Frontal cortex (tissue), 4 donors: ENCODE data around the gene WNT9A. TPM values are rescaled to one million over a fixed set of nuclear protein-coding genes. Genes with fewer than 3 reads are reported as not detected.

Experiments
- DNase-seq, 2 donors: peaks; one replicate each; pipeline ENCODE4 v3.0.0; 2012; ENCODE audit warnings: low spot score in 2 of 2
- FAIRE-seq: peaks from 2 replicates; lab custom pipeline; 2012; peaks lifted over from hg19 to GRCh38; lab: Jason Lieb, UNC
- total RNA-seq: library from RNA; depleted of rRNA; stranded (reverse); fragments of >200 nt; gene quantifications from one replicate; pipeline ENCODE4 v1.2.3, GENCODE V29; 2014
- donor health status: control.
- donor health status: control.
- donor health status: control.

The WNT9A gene
- total RNA-seq, 1 donor from 2014 or later: 1.2 TPM

GRCh38 chr1:227942716-227943261 lies 4.9 kb downstream of the WNT9A start:
- DNase-seq (no peak), FAIRE-seq (no peak)

GRCh38 chr1:227942021-227942715 lies 5.6 kb downstream of the WNT9A start:
- DNase-seq (no peak), FAIRE-seq (no peak)

GRCh38 chr1:227941509-227942020 lies 6.2 kb downstream of the WNT9A start:
- FAIRE-seq (no peak), DNase-seq (no peak)

GRCh38 chr1:227940791-227941241 lies 6.9 kb downstream of the WNT9A start:
- FAIRE-seq (no peak), DNase-seq (no peak)

GRCh38 chr1:227939791-227940771 lies 7.7 kb downstream of the WNT9A start:
- FAIRE-seq (no peak), DNase-seq (no peak)

- FAIRE-seq (no peak), DNase-seq (no peak)
Observed at GRCh38 chr1:227938911-227939790, 8.6 kb downstream of the WNT9A start.

GRCh38 chr1:227938276-227938675 lies 9.5 kb downstream of the WNT9A start:
- no peak for FAIRE-seq
- DNase-seq: no peak

- FAIRE-seq: no peak
- no peak for DNase-seq
Observed at GRCh38 chr1:227937838-227938145, 9.9 kb downstream of the WNT9A start.

GRCh38 chr1:227937031-227937837 lies 10.5 kb downstream of the WNT9A start:
- DNase-seq (no peak), FAIRE-seq (no peak)

GRCh38 chr1:227935826-227936225 lies 11.9 kb downstream of the WNT9A start:
- FAIRE-seq (no peak), DNase-seq (no peak)

- no peak for FAIRE-seq
- no peak for DNase-seq
Observed at GRCh38 chr1:227934476-227935313, 13.0 kb downstream of the WNT9A start.

- no peak for FAIRE-seq
Observed at GRCh38 chr1:227929751-227930472, 17.8 kb downstream of the WNT9A start.

GRCh38 chr1:227928811-227929375 lies 18.8 kb downstream of the WNT9A start:
- DNase-seq (no peak), FAIRE-seq (no peak)

More at GRCh38 chr1:227929751-227930472, 17.8 kb downstream of the WNT9A start:
- DNase-seq: no peak

- DNase-seq (no peak), FAIRE-seq (no peak)
Observed at GRCh38 chr1:227927971-227928741, 19.6 kb downstream of the WNT9A start.

GRCh38 chr1:227926896-227927885 lies 20.5 kb downstream of the WNT9A start:
- no peak for DNase-seq
- FAIRE-seq: no peak
